Vagina (tissue), 2 donors: Measurements from ENCODE around the gene ZNF280D. TPM values are rescaled to one million over a fixed set of nuclear protein-coding genes. Genes with fewer than 3 reads are reported as not detected.
"Not testable (repeated sequence)": the region's sequence is repeated elsewhere in the genome, so short reads cannot be mapped to it uniquely, and the experiment has no call there.

Source experiments
- DNase-seq, 2 donors: peaks; one replicate each; pipeline ENCODE4 v3.0.0-alpha.2; 2017; ENCODE audit errors: extremely low spot score in 2 of 2
- H3K27ac ChIP-seq: fragments of 200-600 bp; sonication (generic); one replicate; pipeline ENCODE4 v1.5.1; 2019
- H3K27me3 ChIP-seq: fragments of 200-600 bp; sonication (generic); one replicate; pipeline ENCODE4 v1.5.1; 2019
- H3K36me3 ChIP-seq, 2 donors: fragments of 200-600 bp; sonication (generic); one replicate each; pipeline ENCODE4 v1.5.1; 2017 to 2019
- H3K4me1 ChIP-seq: fragments of 200-600 bp; sonication (generic); one replicate; pipeline ENCODE4 v1.5.1; 2019
- H3K4me3 ChIP-seq, 2 donors: fragments of 200-600 bp; sonication (generic); 1 replicate in 1 of 2; 2 replicates in 1 of 2; pipeline ENCODE4 v1.5.1; 2016 to 2019
- H3K9me3 ChIP-seq: fragments of 200-600 bp; sonication (generic); one replicate; pipeline ENCODE4 v1.5.1; 2019
- CTCF ChIP-seq, 3 experiments: fragments of 450-650 bp in 2 of 3; fragments of 200-600 bp in 1 of 3; sonication (generic) in 1 of 3; IDR thresholded peaks; one replicate each; pipeline ENCODE4 v1.5.1; 2017 to 2019; ENCODE audit warnings: antibody characterized with exemption in 3 of 3, mild to moderate bottlenecking in 2 of 3, moderate library complexity in 2 of 3
- POLR2A ChIP-seq, 2 donors: fragments of 450-650 bp; IDR thresholded peaks; one replicate each; pipeline ENCODE4 v1.6.1; 2017; ENCODE audit warnings: antibody characterized with exemption in 2 of 2, mild to moderate bottlenecking in 2 of 2, moderate library complexity in 2 of 2
- POLR2AphosphoS5 ChIP-seq, 2 donors: sonication (generic); formaldehyde crosslinking; IDR thresholded peaks; one replicate each; pipeline ENCODE4 v1.9.0; 2017; ENCODE audit warnings: antibody characterized with exemption in 2 of 2, mild to moderate bottlenecking in 2 of 2, low read depth in 1 of 2; ENCODE audit not compliant: insufficient read depth in 1 of 2
- intact Hi-C: fragments of 100-400 bp; cut with DNase I; formaldehyde crosslinking; loops from one replicate; pipeline ENCODE4 v1.15.1; 2023
- total RNA-seq: library from RNA; depleted of rRNA; stranded (reverse); fragments of >200 nt; gene quantifications from one replicate; pipeline ENCODE4 v1.2.3, GENCODE V29; 2016

ZNF280D gene
- total RNA-seq, 1 donor from 2014 or later, result 57.9 TPM

GRCh38 chr15:56715220-56715619, 18.1 kb downstream of the ZNF280D start:
- H3K9me3 ChIP-seq, result no peaks in the 10 kb centered on the region
- peaks cover 37% of the 10 kb centered on the region for H3K4me1 ChIP-seq
- no peak overlapping the region for H3K4me3 ChIP-seq
- intact Hi-C loops, result no loop called here
- no peak for TF ChIP-seq CTCF (IDR thresholded peaks at IDR 0.05)
- TF ChIP-seq POLR2AphosphoS5 (IDR thresholded peaks at IDR 0.05; ENCODE audit: insufficient read depth in 1 of 2, low read depth in 1 of 2), result no peak
- no peak for TF ChIP-seq POLR2A (IDR thresholded peaks at IDR 0.05)
- H3K27ac ChIP-seq, result no peak overlapping the region
- no peaks in the 10 kb centered on the region for H3K36me3 ChIP-seq
- no peak for DNase-seq
- H3K27me3 ChIP-seq, result no peaks in the 10 kb centered on the region

GRCh38 chr15:56709502-56709901, 23.8 kb downstream of the ZNF280D start:
- H3K27ac ChIP-seq, H3K9me3 ChIP-seq, H3K36me3 ChIP-seq, H3K27me3 ChIP-seq, H3K4me3 ChIP-seq, intact Hi-C loops, H3K4me1 ChIP-seq, DNase-seq: not testable (repeated sequence)

- Histone ChIP-seq H3K36me3 (peaks cover 0 to 47% of the 10 kb centered on the region in 2 donors), H3K4me1 (no peaks in the 10 kb centered on the region)
- intact Hi-C loops, result no loop called here
Measured at GRCh38 chr15:56699743-56700142, 33.6 kb downstream of the ZNF280D start.

GRCh38 chr15:56698270-56698669, 35.0 kb downstream of the ZNF280D start:
- Histone ChIP-seq H3K27ac (no peak overlapping the region), H3K9me3 (no peaks in the 10 kb centered on the region), H3K27me3 (no peaks in the 10 kb centered on the region), H3K4me1 (no peaks in the 10 kb centered on the region), H3K36me3 (peaks cover 0 to 33% of the 10 kb centered on the region in 2 donors), H3K4me3 (no peak overlapping the region)
- intact Hi-C loops, result no loop called here
- no peak for DNase-seq
- no peak for TF ChIP-seq CTCF (IDR thresholded peaks at IDR 0.05)
- no peak for TF ChIP-seq POLR2A (IDR thresholded peaks at IDR 0.05)
- TF ChIP-seq POLR2AphosphoS5 (IDR thresholded peaks at IDR 0.05; ENCODE audit: insufficient read depth in 1 of 2, low read depth in 1 of 2), result no peak

More at GRCh38 chr15:56699743-56700142, 33.6 kb downstream of the ZNF280D start:
- Histone ChIP-seq H3K9me3 (no peaks in the 10 kb centered on the region), H3K27ac (no peak overlapping the region), H3K4me3 (no peak overlapping the region), H3K27me3 (no peaks in the 10 kb centered on the region)
- DNase-seq, result no peak
- TF ChIP-seq POLR2A (IDR thresholded peaks at IDR 0.05) (no peak), CTCF (IDR thresholded peaks at IDR 0.05) (no peak), POLR2AphosphoS5 (IDR thresholded peaks at IDR 0.05; ENCODE audit: insufficient read depth in 1 of 2, low read depth in 1 of 2) (no peak)

GRCh38 chr15:56693761-56694160, 39.5 kb downstream of the ZNF280D start:
- TF ChIP-seq CTCF (IDR thresholded peaks at IDR 0.05) (no peak), POLR2A (IDR thresholded peaks at IDR 0.05) (no peak), POLR2AphosphoS5 (IDR thresholded peaks at IDR 0.05; ENCODE audit: insufficient read depth in 1 of 2, low read depth in 1 of 2) (no peak)
- no peak overlapping the region for H3K4me3 ChIP-seq
- no peak for DNase-seq
- H3K4me1 ChIP-seq, result no peaks in the 10 kb centered on the region
- H3K9me3 ChIP-seq, result no peaks in the 10 kb centered on the region
- H3K36me3 ChIP-seq, result peaks cover 0 to 6% of the 10 kb centered on the region in 2 donors
- H3K27ac ChIP-seq, result no peak overlapping the region
- no peaks in the 10 kb centered on the region for H3K27me3 ChIP-seq
- intact Hi-C loops, result no loop called here

- Histone ChIP-seq H3K36me3 (peaks cover 0 to 9% of the 10 kb centered on the region in 2 donors), H3K4me1 (no peaks in the 10 kb centered on the region), H3K27ac (no peak overlapping the region), H3K9me3 (no peaks in the 10 kb centered on the region), H3K4me3 (no peak overlapping the region), H3K27me3 (no peaks in the 10 kb centered on the region)
- no peak for TF ChIP-seq POLR2AphosphoS5 (IDR thresholded peaks at IDR 0.05; ENCODE audit: insufficient read depth in 1 of 2, low read depth in 1 of 2)
- TF ChIP-seq POLR2A (IDR thresholded peaks at IDR 0.05), result no peak
- no peak for TF ChIP-seq CTCF (IDR thresholded peaks at IDR 0.05)
- intact Hi-C loops, result no loop called here
- no peak for DNase-seq
Measured at GRCh38 chr15:56690733-56691132, 42.6 kb downstream of the ZNF280D start.
